GM18867 (cell line): ENCODE results near the gene TDRD7.

Experiments used
- ATAC-seq: cut with Tn5 transposase; IDR thresholded peaks from one replicate; pipeline ENCODE4 v1.9.1; 2021; ENCODE audit warnings: mild to moderate bottlenecking, moderate library complexity; ENCODE audit not compliant: unreplicated experiment

Gene TDRD7

GRCh38 chr9:97411789-97412625, at the start of gene TDRD7:
Gene TDRD7, plus strand, starts transcription at chr9:97412096. Its CDS starts 16,370 bp downstream, at chr9:97428466.
- ATAC-seq = peak; percentile 82

DNA sequence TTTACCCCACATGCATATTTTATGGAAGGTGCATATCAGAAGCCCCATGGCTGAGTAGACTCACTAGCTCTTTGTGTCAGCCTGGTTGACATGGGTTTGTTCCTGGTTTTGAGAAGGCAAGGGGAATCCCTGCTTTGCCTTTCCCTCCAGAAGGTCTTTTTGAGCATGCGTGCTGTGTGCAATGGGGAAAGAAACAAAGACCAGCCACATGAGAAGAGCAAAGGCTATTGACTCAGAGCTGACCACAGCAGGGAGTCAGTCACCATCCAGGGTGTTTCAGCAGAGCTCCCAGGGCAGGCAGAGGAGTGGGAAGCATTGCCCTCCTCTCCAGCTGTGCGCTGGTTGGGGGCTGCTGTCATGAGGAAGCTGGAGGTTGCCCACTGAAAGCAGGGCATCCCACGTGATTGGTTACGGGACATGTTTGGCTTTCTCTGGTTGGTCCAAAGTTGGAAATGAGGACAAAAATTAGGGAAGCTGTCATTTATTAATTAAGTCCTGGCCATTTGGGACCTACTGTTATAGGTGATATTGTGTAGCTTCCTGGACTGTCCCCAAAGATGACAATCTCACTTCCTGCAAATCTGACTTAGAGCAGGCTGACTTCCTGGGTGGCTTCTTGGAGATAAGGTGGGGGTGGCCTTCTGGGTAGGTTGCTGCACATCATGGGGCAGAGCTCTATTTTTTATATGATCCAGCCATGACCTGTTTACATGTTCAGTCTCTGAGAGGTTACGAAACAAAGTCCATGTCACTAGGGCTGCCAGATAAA, 48.9 kb upstream of the TDRD7 start:
- no peak for ATAC-seq

- ATAC-seq = peak; percentile 47
Observed at GRCh38 chr9:97363661-97364299, 48.1 kb upstream of the TDRD7 start.

- ATAC-seq = no peak
Observed at GRCh38 chr9:97364769-97365490, 47.0 kb upstream of the TDRD7 start.

- no peak for ATAC-seq
Observed at GRCh38 chr9:97365634-97366033, 46.3 kb upstream of the TDRD7 start.

DNA sequence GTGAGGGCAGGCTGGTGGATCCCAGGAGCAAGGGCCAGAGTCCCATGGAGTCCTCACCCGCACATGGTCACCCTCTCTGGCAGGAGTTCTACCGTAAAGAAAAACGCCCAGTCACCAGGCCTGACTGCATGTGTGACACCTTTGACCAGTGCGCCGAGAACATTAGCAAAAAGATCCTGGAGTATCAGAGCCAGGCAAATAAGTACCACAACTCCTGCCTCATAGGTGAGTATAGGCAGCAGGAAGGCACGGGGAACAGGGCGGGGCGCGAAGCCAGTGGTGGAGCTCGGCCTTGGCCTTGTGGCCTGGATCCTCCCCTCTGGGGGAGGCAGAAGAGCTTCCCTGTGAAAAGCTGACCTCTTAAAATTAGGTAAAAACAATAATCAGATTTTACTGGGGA, 45.4 kb upstream of the TDRD7 start:
- ATAC-seq = no peak

DNA sequence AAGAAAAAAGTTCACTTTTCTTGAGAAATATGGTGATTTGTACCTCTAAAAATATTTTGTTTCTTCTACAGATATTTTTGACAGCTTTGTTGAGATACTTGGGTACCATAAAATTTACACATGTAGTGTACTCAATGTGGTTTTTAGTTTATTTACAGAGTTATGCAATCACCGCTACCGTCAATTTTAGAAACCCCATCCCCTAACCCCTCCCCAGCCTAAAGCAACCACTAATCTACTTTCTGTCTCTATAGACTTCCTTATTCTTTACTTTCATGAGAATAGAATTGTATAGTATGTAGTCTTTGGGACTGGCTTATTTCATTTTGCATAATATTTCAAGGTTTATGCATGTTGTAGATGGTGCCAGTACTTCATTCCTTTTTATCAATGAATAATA, 45.0 kb upstream of the TDRD7 start:
- ATAC-seq = peak; percentile 64

GRCh38 chr9:97367729-97368128, 44.2 kb upstream of the TDRD7 start:
- no peak for ATAC-seq

GRCh38 chr9:97368964-97369363, 42.9 kb upstream of the TDRD7 start:
- no peak for ATAC-seq

- no peak for ATAC-seq
Observed at GRCh38 chr9:97372580-97372979, 39.3 kb upstream of the TDRD7 start.

GRCh38 chr9:97373331-97373730, 38.6 kb upstream of the TDRD7 start:
- ATAC-seq = no peak

DNA sequence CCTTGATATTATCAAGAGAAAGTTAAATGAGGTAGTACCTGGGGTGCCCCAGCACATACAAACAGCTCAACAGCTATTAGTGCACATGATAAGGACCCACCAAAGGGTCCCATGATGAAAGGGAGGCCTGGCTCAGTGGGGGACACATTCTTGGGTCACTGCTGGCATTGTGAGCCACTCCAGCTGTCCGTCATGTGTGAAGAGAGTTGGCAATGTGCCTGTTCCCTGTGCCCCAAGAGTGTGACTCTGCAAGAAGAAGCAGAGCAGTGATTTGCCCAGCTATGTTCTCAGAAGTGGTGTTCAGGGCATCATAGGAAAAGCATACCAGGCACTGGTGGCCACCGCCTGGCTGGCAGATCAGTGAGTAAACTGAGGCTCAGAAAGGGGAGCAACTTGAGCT, 37.1 kb upstream of the TDRD7 start:
- ATAC-seq = no peak

DNA sequence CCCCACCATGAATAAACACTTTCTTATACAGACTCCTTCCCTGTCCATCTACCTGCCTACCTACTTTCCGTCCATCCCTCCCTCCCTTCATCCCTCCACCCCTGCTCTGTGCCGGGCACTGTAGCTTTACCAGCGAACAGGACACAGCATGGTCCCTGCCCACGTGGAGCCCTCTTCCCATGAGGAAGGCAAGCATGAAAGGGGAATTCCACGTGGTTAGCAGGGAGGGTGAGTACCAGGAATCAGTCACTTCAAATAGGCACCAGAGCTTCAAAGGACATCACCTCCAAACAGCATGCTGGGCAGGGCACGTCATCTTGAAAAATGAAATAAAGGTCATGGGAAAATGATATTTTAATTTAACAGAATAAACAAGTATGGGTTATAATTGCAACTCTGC, 35.0 kb upstream of the TDRD7 start:
- ATAC-seq = no peak

DNA sequence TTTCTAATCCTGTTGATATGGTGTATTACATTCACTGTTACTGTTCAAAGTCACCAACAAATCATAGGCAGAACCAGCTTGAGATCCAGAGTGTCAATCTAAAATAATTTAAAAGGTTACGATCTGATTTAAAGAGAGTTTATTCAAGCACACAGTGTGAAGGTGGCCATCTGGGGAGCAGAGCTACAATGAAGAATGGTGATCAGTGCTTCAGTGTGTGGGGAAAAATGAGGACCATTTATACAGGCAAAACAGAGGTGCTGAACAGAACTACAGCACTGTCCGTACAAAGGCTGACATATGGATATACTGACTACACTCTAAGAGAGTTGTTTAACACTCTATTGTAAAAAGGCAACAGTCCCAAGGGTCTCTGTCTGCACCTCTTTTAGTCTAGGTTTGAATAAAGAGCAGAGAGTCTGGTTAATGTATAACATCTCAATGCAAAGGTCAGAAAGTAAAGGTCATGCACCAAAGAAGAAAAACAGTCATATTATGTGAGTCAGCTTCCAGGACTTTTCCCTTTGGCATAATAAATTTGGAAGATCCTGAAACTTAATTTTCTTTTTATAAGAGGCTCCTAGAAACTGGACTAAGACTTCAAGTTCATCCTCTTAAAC, 29.7 kb upstream of the TDRD7 start:
- no peak for ATAC-seq

- no peak for ATAC-seq
Observed at GRCh38 chr9:97384406-97385262, 27.3 kb upstream of the TDRD7 start.

DNA sequence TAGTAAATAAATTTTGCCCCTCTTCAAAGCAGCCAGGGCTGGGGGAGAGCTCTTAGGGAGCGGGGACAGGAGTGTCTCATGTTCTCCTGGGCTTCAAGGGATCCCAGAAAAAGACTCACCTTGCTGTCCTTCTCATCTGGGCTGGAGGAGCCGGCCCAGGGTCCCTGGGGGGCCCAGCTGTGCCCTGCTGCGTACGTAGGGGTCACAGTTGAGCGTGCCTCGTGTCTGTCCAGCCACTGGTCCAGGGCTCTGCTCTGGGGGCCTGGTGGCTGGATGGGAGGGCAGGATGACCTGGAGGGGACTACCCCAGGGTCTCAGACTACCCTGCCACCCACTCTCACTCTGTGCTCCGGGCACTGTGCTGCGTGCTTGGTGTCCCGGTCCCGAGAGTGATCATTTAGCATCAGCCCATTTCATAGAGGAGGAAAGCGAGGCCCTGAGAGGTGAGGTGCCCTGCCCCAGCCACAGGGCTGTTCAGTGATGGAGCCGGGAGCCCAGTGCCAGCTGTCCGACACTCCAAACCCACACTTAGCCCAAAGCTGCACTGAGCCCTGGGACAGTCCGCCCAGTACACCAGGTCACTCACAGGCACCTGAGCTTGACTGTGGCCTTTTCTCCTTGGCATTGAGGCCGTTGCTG, 26.2 kb upstream of the TDRD7 start:
- ATAC-seq = no peak

- no peak for ATAC-seq
Observed at GRCh38 chr9:97386265-97386633, 25.6 kb upstream of the TDRD7 start.

DNA sequence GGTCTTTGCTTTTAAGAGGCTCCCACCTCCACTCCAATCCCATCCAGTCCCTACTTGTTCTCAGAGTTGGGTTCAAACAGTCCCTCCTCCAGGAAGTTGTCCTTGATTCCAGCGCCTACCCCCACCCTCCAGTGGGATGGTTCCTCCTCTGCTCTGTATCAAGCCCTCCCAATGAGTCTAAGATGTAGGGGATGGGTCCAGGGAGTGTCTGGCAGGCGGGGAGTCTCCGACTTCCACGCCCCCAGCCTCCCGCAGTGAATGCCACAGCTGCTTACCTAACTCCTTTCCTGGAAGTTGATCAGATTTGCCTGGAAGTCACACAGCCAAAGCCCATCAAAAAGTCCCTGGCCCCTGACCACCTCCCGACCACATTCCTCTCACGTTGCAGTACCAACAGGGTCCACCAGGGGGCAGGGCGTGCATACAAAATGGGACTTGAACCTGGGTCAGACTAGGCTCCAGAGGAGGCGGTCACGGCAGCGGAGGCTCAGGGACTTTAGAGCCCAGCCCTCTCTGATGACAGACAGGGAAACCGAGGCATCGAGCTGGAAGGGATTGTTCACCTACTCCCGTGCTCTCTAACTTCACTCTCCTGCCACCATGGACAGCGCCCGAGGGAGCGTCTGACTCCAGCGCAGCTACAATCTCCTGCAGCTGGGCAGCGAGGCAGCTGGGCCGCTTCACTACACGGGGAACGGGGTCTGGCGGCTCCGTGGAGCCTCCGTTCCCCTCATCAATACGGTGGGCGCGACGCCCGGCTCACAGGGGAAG, 25.0 kb upstream of the TDRD7 start:
- no peak for ATAC-seq

GRCh38 chr9:97387504-97387886, 24.4 kb upstream of the TDRD7 start:
- ATAC-seq = no peak
